Measurements from ENCODE around the gene FTCDNL1.

FTCDNL1 gene

GRCh38 chr2:199734651-199735050 lies 116.3 kb downstream of the FTCDNL1 start:
- Histone ChIP-seq H3K4me3 (ENCODE audit: low read depth, low read length) (no peak overlapping the region), H3K27ac (ENCODE audit: extremely low read depth, low read depth, low read length) (no peak overlapping the region), H3K4me1 (ENCODE audit: control insufficient read depth, insufficient read depth, low read length) (peaks cover 9% of the 10 kb centered on the region), H3K9me3 (ENCODE audit: control insufficient read depth, insufficient read depth, low read depth, low read length) (no peaks in the 10 kb centered on the region), H3K36me3 (ENCODE audit: control insufficient read depth in 2 of 2, insufficient read depth in 1 of 2, low read length in 2 of 2) (no peaks in the 10 kb centered on the region)
- ChIA-PET CTCF (interaction anchor here (0.9 to 4.0 kb wide), 3 partner anchors 30 to 245 kb away, joined by 3 to 20 read pairs (median 6); no protein-coding TSS in a partner anchor), POLR2A (interaction anchor here (0.7 kb wide), 2 partner anchors 485 to 1025 kb away, joined by 5 to 6 read pairs; no protein-coding TSS in a partner anchor)
- TF ChIP-seq ZNF19 (tag by site-specific recombination; IDR thresholded peaks at IDR 0.05; ENCODE audit: low read depth) (no peak), ZNF701 (tag by site-specific recombination; IDR thresholded peaks at IDR 0.05) (no peak), TRIM28 (IDR thresholded peaks at IDR 0.05; ENCODE audit: borderline replicate concordance, low read length) (no peak), WT1 (tag by site-specific recombination; IDR thresholded peaks at IDR 0.05) (no peak), ZNF221 (tag by site-specific recombination; IDR thresholded peaks at IDR 0.05; ENCODE audit: borderline replicate concordance) (no peak), ZNF366 (tag by site-specific recombination; conservative IDR thresholded peaks at IDR 0.05) (no peak), ZNF354C (tag by site-specific recombination; IDR thresholded peaks at IDR 0.05; ENCODE audit: borderline replicate concordance, low read depth) (no peak), GLI2 (tag by site-specific recombination; IDR thresholded peaks at IDR 0.05; ENCODE audit: borderline replicate concordance, low read depth) (no peak), ZNF837 (tag by site-specific recombination; IDR thresholded peaks at IDR 0.05) (no peak), ZSCAN4 (tag by site-specific recombination; IDR thresholded peaks at IDR 0.05) (no peak), PRDM4 (tag by site-specific recombination; IDR thresholded peaks at IDR 0.05) (no peak), ZNF311 (tag by site-specific recombination; IDR thresholded peaks at IDR 0.05; ENCODE audit: borderline replicate concordance) (no peak), ZNF571 (tag by site-specific recombination; IDR thresholded peaks at IDR 0.05) (no peak), SP3 (tag by site-specific recombination; IDR thresholded peaks at IDR 0.05) (no peak), ZNF777 (tag by site-specific recombination; IDR thresholded peaks at IDR 0.05; ENCODE audit: borderline replicate concordance) (no peak), MYNN (tag by site-specific recombination; IDR thresholded peaks at IDR 0.05; ENCODE audit: borderline replicate concordance) (no peak)

GRCh38 chr2:199734011-199734410 lies 117.0 kb downstream of the FTCDNL1 start:
- peaks cover 6% of the 10 kb centered on the region for H3K4me1 ChIP-seq (ENCODE audit: control insufficient read depth, insufficient read depth, low read length)
- no peak overlapping the region for H3K4me3 ChIP-seq (ENCODE audit: low read depth, low read length)
- TF ChIP-seq ZNF518A (tag by site-specific recombination; conservative IDR thresholded peaks at IDR 0.05; ENCODE audit: low read depth), result no peak
- no peaks in the 10 kb centered on the region for H3K9me3 ChIP-seq (ENCODE audit: control insufficient read depth, insufficient read depth, low read depth, low read length)
- ChIA-PET CTCF (interaction anchor here (1.4 to 4.0 kb wide), 2 partner anchors 30 to 245 kb away, joined by 6 to 20 read pairs; no protein-coding TSS in a partner anchor), POLR2A (no interaction called here)
- H3K36me3 ChIP-seq (ENCODE audit: control insufficient read depth in 2 of 2, insufficient read depth in 1 of 2, low read length in 2 of 2), result no peaks in the 10 kb centered on the region
- no peak overlapping the region for H3K27ac ChIP-seq (ENCODE audit: extremely low read depth, low read depth, low read length)

All from HEK293 (cell line).